HG03342 (cell line): Measurements from ENCODE around the gene C15orf39.
"Not testable (repeated sequence)": the region's sequence is repeated elsewhere in the genome, so short reads cannot be mapped to it uniquely, and the experiment has no call there.

Experiments used
- ATAC-seq: cut with Tn5 transposase; IDR thresholded peaks from one replicate; pipeline ENCODE4 v1.9.1; 2021; ENCODE audit warnings: mild to moderate bottlenecking, moderate library complexity; ENCODE audit not compliant: unreplicated experiment

C15orf39 gene

DNA sequence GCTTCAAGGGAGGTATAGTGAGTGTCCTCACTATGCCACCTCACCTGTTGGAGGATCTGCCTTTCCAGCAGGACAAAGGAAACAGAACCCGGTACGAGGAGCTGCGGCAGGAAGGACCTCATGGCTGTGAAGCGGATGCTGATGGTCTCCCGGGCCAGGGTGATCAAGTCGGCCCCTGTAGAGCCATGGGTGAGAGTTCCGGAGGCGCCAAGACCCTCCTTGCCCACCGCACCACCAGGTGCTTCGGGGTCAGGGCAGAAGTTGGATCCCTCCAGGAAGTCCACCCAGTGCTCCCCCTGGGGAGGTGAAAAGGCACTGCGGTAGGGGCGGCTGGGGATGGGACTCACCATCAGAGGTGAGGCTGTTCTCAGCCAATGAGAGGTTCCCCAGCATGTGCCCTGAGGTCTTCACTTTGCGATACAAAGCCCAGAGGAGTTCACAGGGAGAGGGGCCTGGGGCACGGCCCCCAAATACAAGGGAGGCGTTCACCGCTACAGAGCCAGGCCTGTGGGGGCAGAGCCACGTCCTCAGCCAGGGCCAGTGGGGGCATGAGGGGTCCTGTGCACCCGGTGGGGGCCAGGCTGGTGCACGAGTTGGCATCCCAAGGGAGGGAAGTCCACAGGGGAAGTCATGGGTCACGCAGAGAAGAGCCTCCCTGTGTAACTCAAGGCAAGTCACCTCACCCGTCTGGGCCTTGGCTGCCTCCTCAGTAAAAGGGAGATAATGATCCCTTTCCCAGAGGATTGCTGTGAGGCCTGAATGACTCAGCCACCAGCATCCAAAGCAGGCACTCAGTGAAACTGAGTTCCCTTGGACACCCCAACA lies 27.7 kb downstream of the C15orf39 start:
- no peak for ATAC-seq

DNA sequence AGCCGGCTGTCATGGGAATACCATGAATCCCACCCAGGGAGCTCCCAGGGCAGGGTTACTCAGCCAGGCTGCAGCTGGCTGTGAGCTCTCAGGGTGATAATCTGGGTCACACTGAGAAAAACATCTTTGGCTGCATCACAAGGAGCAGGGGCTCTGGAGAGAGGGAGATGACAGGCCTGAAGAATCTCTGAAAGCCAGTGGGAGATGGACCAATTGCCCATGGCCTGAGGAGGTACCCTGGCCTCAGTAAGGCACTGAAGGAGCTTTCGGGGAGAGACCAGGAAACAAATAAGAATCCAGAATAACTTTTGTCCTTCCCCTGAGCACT lies 28.3 kb downstream of the C15orf39 start:
- no peak for ATAC-seq

GRCh38 chr15:75230551-75231371 lies 29.1 kb downstream of the C15orf39 start:
- ATAC-seq: no peak

GRCh38 chr15:75231836-75232235 lies 30.2 kb downstream of the C15orf39 start:
- no peak for ATAC-seq

GRCh38 chr15:75232252-75232813 lies 30.7 kb downstream of the C15orf39 start:
- ATAC-seq: no peak

- ATAC-seq: no peak
Observed at GRCh38 chr15:75232826-75233503, 31.3 kb downstream of the C15orf39 start.

GRCh38 chr15:75233504-75234190 lies 32.0 kb downstream of the C15orf39 start:
- ATAC-seq: no peak

DNA sequence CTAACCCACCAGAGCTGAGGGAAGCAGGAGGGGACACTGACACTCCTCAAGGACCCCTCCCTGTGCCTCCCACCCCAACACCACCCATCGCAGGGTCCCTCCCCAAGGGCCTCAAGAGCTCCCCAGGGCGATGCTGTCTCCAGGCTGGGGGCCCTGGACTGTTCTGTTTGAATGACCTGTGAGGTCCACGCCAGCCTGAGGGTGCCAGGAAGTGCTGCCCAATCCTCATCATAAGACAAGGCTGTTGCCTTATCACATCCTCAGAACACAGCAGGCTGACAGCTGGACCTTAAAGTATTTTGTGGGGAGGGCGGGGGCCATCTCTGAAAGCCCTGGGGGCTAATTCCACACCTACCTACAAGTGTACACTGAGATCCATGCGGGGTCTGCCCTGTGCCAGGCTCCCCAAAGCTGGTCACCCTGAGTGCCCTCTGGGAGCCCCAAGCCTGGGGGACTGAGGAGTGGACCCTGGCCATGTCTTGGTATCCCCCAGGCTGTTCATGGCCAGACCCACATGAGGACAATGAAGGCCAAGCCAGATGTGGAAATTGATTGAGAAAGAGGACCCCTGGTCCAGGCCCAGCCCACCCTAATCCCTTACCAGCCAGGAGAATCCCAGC lies 32.6 kb downstream of the C15orf39 start:
- no peak for ATAC-seq

DNA sequence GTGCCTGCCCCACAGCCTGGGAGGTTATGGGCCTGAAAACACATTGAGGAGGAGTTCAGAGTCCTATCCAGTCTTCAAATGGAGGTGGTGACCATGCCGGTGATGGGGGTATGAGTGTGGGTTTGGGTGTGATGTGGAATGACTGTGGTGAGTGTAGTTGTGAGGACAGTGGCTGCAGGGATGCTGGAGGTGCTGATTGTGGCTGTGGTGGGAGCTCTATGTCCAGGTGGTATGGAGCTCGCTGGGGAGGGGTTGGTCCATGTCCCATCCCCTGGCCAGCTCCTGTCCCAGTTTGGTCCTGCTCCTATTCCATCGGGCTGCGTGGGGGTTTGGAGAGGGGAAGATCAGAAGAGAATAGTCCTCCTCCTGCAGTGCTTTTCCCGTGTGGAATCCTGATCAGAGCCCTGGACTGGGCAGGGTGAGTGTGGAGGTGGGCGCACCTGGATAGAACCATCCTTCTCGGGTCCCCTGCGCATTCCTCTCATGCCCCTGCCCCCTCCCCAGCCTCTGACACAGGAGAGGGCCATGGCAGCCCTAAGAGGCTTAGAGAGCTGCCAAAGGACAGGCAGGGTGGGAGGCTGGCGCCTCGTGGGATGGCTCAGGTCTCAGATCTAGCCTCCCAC lies 33.5 kb downstream of the C15orf39 start:
- no peak for ATAC-seq

DNA sequence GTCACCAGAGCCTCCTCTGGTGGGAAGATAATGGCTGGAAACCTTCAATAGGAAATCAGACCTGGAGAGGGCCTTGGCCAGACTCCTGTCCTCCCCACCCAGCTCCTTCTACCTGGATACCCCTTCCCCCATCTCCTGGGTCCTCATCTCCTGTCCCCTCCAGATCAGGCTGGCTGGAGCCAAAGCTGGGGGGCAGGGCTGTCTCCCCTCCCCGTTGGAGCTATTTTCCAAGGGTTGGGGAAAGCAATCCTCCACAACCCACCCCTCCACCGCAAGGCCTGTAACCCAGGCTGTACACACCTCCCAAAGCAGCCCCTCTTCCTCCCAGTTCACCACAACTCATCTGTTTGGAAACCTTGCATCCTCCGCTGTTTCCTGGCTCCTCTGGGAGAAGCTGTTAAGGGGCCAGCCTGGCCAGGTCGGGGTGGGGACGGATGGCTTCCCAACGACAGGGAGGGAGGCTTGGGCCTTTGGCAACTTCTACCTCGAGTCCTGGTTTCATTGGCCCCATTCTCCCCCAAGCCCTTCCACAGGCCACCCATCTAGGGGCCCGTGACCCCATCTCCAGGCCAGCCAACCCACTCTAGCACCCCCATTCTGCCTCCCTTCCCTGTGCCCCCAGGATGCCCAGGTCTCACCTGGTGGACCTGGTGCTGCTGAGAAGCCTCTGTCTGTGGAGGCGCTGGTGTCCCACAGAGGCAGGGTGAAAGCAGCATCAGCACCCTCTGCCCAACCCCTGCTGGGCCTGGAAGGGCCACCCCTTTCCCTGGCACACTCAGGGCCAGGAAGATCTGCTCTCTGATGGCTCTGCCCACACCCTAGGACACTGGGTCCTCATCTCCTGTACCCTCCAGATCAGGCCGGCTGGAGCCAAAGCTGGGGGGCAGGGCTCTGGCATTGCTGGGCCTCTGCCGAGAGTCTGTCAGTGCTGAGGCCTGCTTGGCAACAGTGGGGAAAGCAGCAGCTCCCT lies 34.4 kb downstream of the C15orf39 start:
- no peak for ATAC-seq

- no peak for ATAC-seq
Observed at GRCh38 chr15:75237316-75237982, 35.8 kb downstream of the C15orf39 start.

DNA sequence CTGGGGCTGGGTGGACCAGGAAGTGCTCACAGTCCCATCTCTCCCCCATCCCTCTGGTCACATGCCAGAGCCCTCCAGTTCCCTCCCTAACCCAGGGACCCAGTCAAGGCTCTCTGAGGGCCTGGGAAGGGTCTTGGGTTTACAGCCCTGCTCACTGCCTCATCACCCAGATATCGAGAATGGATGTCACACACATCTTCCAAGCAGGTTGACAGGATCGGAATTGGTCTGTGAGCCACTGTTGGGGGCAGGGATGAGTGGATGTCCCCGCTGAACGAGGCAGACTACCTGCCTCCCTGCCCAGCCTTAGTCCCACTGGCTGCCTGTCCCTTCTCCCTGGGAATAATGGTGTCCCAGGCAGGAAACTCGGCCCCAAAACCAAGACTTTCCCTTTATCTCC lies 36.5 kb downstream of the C15orf39 start:
- no peak for ATAC-seq

- not testable (repeated sequence) for ATAC-seq
Observed at GRCh38 chr15:75245741-75246140, 44.1 kb downstream of the C15orf39 start.

GRCh38 chr15:75248991-75249390 lies 47.3 kb downstream of the C15orf39 start:
- ATAC-seq: not testable (repeated sequence)

DNA sequence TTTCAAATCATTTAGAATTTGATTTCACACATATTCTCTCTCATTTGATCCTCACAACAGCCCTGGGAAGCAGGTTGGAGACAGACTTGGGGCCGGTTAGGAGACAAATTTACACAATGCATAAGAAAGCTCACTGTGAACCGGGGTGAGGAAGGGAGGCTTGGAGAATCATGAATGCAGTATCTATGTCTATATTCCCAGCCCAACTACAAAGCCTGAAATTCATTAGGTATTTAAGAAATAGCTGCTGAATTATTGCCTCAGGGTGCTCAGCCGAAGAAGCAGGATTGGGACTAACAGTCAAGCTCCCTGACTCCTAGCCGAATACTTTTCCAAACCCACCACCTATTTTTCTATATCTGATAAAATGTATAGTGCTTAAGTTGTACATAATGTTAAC lies 48.0 kb downstream of the C15orf39 start:
- ATAC-seq: no peak

GRCh38 chr15:75251343-75251742 lies 49.7 kb downstream of the C15orf39 start:
- not testable (repeated sequence) for ATAC-seq

DNA sequence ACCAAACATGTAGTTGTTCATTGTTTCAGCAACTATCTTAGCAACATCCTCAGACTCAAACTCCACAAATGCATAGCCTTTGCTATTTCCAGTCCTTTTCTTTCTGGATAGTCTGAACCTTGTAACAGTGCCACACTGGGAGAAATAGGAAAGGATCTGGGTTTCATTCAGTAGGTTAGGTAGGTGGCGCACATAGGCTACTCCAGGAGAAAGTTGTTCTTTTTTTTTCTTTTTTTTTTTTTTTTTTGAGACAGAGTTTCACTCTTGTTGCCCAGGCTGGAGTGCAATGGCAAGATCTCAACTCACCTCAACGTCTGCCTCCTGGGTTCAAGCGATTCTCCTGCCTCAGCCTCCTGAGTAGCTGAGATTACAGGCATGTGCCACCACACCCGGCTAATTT lies 50.6 kb downstream of the C15orf39 start:
- ATAC-seq: not testable (repeated sequence)

DNA sequence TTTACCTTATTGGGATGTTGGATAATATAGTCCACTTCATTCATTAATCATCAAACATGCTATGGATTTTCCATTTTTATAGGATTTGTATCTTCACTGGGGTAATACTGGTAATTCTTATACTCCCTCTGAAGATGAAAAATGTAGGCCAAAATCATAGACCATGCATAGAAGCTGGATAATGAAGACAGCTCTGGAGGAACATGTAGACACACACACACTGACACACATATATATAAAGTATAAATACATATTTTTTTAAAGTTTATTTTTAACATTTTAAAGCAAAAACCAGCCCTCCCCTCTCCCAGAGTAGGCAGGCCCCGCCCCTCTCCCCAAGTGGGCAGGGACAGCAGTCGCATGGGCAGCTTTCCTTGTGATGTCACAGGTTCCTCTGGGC lies 56.4 kb downstream of the C15orf39 start, which contains the start of gene GOLGA6C:
GOLGA6C (plus strand) TSS at position 301 of the 400 bp plus-strand sequence. CDS start 265 bp downstream, outside the sequence.
- ATAC-seq: not testable (repeated sequence)
